HG03520 (cell line): ENCODE results near the gene PRDM16.

Source experiments
- ATAC-seq: cut with Tn5 transposase; IDR thresholded peaks from one replicate; pipeline ENCODE4 v1.9.1; 2021; ENCODE audit warnings: mild to moderate bottlenecking, moderate library complexity; ENCODE audit not compliant: unreplicated experiment

Gene PRDM16

GRCh38 chr1:3053366-3053980, 15.5 kb upstream of the PRDM16 start:
- no peak for ATAC-seq

DNA sequence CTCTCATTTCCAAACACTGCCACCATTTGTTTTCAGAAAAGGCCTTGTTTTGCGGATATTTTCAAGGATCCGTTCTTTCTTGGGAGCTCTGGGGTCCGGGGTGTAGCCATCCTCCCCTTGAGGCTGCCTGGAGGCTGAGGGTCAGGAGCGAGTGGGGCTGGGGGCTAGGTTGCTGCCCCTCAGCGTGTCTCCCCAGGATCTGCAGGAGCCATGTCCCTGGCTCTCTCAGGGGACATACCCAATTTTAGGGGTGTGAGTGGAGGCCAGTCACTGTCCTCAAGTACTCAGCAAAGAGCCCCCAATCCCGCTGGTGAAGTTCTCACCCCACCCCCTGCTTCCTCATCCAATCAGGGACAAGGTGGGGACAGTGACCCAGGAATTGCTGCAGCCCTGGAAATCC, 15.0 kb upstream of the PRDM16 start:
- ATAC-seq, result no peak

DNA sequence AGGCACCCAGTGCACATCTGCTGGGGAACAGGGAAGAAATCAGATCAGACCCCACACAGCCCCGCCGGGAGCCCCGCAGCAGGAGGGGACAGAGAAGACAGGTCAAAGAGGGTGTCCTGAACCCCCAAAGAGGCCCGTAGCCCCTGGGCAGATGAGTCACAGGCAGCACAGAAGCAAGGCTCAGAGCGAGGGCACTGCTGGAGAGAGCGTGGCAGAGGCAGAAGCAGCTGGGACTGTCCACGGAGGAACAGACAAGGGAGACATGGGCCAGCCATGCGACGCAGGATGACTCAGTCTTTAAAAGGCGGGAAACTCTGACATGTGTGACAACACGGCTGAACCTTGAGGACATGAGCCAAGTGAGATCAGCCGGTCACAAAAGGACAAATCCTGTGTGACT, 14.5 kb upstream of the PRDM16 start:
- ATAC-seq, result no peak

DNA sequence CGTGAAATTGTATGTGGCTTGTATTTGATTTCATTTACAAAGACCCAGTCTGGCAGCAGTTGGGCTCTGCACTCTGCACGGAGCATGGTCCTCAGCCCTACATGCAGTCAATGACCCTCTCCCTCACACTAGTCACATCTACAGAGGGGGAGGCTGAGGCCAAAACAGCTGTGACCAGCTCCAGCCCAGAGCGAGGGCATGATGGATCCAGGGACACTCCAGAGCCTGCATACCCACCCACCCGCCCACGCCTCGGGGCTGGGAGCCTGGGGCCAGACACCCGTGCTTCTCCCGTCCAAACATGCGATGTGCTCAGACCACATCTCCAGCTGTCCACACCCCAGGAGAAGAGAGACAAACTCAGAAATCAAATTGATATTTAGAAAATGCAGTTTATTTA, 14.0 kb upstream of the PRDM16 start:
- ATAC-seq, result no peak

- ATAC-seq, result no peak
Measured at GRCh38 chr1:3056641-3057040, 12.4 kb upstream of the PRDM16 start.

DNA sequence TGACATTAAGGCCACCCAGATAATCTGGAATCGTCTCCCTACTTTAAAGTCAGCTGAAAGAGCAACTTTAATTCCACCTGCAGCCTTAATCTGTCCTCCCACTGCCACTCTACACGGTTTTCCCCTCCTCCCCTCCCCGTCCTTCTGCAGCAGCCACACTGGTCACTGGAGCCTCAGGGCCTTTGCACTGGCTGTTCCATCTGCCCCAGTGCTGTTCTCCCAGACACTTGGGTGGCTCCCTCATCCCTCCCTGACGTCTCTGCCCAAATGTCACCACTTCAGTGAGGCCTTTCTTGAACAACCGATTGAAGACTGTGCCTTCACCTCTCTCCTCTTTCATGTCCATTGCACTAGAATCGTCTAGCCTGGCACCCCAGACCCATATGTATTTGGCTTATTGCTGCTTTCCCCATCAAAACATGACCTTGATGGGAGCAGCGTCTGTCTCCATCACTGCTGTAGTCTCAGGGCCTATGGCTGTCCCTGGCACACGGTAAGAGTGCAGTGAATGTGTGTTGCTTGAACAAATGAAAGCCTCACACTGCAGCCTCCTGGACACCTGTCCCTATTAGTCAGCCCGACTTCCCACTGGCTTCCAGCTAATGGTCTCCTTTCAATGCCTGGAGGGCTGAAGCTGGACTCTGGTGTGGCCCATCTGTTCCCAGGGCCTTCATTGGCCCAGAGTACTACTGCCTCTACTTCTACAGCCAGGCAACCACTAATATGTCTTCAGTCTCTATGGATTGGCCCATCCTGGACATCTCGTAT, 10.6 kb upstream of the PRDM16 start:
- ATAC-seq, result no peak

DNA sequence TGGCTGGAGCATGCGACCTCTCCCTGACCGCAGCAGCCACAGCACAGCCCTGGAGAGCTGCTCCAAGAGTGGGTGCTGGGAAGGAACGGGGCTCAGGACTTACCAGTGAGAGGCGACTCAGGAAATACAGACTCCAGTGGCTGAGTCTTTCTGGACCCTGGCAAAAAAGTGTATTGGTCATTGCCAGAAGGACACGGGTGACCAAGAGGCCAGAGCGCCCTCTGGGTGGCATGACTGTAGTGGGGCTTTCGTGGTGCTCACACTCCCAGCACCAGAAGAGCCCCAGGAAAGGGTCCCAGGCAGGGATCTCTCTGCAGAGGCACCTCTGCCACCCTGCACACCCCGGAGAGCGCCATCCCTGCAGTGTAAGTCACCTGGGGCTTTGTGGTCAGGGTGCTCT, 8.9 kb upstream of the PRDM16 start:
- ATAC-seq, result no peak

DNA sequence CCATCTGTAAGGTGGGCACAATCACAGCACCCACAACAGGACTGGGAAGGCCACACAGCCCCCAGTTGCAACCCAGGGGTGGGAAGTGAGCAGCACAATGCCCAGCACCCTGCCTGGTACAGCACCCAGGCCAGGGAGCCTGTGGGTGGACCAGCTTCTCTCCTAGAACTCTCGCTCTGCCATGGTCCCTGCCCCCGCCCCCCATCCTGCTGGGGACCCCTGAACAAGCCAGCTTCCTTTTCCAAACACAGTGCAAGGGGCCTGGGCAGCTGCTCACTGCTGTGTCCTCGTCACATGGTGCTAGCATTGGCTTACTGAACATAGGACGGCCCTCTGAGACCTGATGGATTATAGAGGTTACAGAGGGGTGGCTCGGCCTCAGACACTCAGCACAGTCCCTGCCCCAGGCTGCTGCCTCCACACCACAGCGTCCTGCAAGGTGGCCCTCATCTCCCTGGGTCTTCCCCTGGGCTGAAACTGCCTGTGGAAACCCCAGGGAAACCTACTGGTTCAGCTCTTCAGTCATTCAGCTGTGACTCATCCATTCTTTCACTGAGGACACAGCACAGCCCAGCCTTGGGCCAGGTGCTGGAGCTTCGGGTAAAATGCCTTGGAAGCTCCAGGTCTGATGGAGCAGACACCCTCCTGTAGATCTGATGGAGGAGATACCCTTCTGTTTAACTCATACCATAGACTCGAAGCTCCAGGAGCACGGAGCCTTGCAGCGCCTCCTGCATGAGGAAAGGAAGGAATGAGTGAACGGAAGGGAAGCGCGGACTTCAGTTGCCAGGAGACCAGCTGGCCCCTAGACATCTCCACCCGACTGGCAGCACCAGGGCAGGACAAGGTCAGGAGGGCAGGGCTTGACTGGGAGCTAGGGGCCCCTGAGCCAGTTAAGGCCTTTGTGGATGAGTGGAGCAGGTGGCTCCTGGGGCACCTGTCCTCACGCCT, 8.1 kb upstream of the PRDM16 start:
- no peak for ATAC-seq

GRCh38 chr1:3061566-3061965, 7.4 kb upstream of the PRDM16 start:
- ATAC-seq, result no peak

DNA sequence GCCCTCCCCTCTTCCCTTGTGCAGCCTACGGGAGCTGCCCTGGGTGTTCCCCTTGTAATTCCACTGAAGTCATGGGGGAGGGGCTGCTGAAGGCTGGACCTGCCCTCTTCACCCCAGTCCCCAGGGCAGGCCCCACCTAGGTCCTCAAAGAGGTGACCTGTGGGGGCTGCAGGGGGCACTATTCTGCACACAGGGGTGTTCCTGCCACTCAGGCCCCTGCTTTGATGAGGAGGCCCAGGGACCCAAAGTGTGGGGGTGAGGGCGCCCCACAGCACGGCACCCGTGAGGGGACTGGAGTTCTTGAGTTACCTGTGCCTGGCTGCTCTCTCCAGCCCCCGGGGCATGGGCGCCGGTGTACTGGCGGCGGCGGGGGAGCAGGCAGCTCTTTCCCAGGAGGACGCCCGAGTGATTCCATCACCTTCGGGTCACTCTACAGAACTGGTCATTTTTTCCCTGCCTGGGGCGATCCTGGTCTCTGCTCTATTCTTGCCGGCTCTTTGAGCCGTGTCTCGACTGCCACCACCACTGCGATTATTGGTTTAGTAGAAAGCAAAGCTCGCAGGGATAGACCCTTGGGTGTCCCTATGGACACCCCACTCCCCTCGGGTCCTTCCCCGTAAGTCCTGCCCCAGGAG, 6.9 kb upstream of the PRDM16 start:
- ATAC-seq, result no peak

GRCh38 chr1:3062616-3063378, 6.2 kb upstream of the PRDM16 start:
- no peak for ATAC-seq

GRCh38 chr1:3063379-3064295, 5.4 kb upstream of the PRDM16 start:
- no peak for ATAC-seq

- ATAC-seq, result no peak
Measured at GRCh38 chr1:3064296-3064850, 4.6 kb upstream of the PRDM16 start.

- no peak for ATAC-seq
Measured at GRCh38 chr1:3064901-3065300, 4.1 kb upstream of the PRDM16 start.

- ATAC-seq, result no peak
Measured at GRCh38 chr1:3065396-3065795, 3.6 kb upstream of the PRDM16 start.

DNA sequence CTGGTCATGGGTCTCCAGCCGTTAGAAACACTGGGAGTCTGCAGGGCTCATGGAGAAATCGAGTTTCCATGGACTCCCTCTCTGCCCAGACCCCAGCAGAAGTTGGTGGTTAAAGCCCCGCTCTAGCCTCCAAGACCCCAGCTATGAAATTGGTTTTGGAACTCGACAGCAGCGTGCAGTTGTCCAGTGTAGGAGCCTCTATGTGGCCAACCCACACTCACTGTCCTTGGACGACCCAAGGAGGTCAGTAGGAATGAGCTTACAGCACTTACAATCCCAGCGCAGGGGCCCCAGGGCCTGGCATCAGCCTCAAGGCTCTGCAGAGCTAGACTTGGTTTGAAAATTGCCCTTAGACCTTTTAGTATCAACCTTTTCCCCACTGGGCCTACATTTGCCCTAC, 3.2 kb upstream of the PRDM16 start:
- no peak for ATAC-seq

GRCh38 chr1:3066250-3066711, 2.7 kb upstream of the PRDM16 start:
- no peak for ATAC-seq

GRCh38 chr1:3066826-3067225, 2.2 kb upstream of the PRDM16 start:
- ATAC-seq, result no peak

GRCh38 chr1:3067301-3067670, 1.7 kb upstream of the PRDM16 start:
- no peak for ATAC-seq
